ENCODE measurements around the gene SLC35E3. TPM values are rescaled to one million over a fixed set of nuclear protein-coding genes. Genes with fewer than 3 reads are reported as not detected.
"Not testable (repeated sequence)": the region's sequence is repeated elsewhere in the genome, so short reads cannot be mapped to it uniquely, and the experiment has no call there.

SLC35E3 gene
- total RNA-seq, 1 donor from 2014 or later, result 13.4 TPM

DNA sequence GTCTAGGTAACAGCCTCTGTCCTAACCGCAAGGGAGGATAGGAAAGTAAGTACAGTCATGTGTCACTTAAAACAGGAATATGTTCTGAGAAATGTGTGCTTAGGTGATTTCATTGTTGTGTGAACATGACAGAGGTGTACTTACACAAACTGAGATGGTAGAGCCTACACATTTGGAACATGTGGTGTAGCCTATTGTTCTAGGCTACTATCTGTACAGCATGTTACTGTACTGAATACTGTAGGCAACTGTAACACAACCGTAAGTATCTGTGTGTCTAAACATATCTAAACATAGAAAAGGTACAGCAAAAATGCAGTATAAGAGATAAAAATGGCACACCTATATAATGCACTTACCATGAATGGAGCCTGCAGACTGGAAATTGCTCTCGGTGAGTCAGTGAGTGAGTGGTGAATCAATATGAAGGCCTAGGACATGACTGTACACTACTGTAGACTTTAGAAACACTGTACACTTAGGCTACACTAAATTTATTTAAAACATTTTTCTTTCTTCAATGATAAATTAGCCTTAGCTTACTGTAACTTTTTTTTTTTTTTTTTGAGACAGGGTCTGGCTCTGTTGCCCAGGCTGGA lies 48.8 kb downstream of the SLC35E3 start:
- no peak for DNase-seq (ENCODE audit: low spot score)

DNA sequence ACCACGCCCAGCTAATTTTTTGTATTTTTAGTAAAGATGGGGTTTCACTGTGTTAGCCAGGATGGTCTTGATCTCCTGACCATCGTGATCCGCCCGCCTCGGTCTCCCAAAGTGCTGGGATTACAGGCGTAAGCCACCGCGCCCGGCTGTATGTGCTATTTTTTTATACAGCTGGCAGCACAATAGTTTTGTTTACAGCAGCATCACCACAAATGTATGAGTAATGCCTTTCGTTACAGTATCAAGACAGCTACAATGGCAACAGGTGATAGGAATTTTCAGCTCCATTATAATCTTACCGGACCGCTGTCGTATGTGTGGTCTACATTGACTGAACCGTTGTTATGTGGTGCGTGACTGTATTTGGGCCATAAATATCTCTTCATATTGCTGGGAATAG lies 50.4 kb downstream of the SLC35E3 start:
- no peak for DNase-seq (ENCODE audit: low spot score)

DNA sequence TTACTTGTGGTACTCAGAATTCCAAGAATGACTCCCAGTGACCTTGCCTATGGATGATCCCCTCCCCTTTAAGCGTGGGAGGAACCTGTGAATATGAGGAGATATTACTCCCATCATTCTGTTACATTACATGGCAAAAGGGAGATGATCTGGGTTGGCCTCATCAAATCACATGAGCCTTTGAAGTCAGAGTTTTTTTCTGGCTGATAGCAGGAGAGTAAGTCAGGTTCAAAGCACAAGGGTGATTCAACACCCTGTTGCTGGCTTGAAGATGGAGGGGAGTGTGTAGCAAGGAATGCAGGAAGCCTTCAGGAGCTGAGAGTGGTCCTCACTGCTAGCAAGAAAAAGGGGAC lies 52.9 kb downstream of the SLC35E3 start:
- peak; percentile 4 for DNase-seq (ENCODE audit: low spot score)

DNA sequence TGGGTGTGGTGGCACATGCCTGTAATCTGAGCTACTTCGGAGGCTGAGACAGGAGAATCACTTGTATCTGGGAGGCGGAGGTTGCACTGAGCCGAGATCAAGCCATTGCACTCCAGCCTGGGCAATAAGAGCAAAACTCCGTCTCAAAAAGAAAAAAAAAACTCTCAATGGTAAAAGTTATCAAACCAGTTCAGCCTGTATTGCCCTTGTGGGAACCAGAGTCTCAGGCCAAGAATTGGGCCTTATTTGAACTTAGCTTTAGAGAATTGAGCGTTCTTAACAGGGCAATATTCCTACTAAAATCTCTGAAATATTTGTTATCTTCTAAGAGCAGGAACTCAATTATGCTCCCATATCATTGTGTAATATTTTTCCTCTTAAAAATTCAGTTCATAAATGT lies 54.3 kb downstream of the SLC35E3 start:
- DNase-seq (ENCODE audit: low spot score), result peak; percentile 25

DNA sequence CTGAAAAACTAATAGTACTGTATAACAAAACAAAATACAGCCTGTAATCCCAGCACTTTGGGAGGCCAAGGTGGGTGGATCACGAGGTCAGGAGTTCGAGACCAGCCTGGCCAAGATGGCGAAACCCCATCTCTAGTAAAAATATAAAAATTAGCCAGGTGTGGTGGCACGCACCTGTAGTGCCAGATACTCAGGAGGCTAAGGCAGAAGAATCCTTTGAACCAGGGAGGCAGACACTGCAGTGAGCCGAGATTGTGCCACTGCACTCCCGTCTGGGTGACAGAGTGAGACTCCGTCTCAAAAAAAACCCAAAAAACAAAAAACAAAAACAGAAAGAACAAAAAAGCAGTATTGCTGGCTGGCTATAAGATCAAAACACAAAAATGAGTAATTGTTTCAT lies 55.1 kb downstream of the SLC35E3 start:
- peak; percentile 9 for DNase-seq (ENCODE audit: low spot score)

DNA sequence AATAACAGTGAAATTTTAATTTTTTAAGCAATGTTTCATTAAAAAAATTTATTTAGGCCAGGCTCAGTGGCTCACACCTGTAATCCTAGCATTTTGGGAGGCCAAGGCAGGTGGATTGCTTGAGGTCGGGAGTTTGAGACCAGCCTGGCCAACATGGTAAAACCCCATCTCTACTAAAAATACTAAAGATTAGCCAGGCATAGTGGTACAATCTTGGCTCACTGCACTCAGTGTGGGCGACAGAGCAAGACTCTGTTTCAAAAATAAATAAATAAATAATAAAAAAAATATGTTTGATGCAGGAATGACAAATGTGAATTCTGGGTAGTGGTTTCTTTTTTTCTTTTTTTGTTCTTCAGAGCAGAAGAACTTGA lies 56.4 kb downstream of the SLC35E3 start:
- DNase-seq (ENCODE audit: low spot score), result peak; percentile 17

DNA sequence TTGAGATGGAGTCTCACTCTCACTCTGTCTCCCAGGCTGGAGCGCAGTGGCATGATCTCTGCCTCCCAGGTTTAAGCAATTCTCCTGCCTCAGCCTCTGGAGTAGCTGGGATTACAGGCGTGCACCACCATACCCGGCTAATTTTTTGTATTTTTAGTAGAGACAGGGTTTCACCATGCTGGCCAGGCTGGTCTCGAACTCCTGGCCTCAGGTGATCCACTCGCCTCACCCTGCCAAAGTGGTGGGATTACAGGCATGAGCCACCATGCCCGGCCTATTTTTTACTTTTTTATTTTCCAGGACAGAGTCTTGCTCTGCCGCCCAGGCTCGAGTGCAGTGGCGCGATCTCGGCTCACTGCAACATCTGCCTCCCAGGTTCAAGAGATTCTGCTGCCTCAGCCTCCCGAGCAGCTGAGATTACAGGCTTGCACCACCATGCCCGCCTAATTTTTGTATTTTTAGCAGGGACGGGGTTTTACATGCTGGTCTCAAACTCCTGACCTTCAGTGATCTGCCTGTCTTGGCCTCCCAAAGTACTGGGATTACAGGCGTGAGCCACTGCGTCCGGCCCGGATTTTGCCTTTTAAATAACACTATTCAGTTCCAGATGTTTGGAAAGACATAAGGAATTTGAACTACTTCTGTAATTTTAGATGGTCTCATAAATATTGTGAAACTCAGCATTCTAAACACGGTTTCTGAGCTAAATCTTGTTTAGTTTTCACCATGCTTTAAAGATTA lies 57.1 kb downstream of the SLC35E3 start:
- DNase-seq (ENCODE audit: low spot score), result peak; percentile 39

DNA sequence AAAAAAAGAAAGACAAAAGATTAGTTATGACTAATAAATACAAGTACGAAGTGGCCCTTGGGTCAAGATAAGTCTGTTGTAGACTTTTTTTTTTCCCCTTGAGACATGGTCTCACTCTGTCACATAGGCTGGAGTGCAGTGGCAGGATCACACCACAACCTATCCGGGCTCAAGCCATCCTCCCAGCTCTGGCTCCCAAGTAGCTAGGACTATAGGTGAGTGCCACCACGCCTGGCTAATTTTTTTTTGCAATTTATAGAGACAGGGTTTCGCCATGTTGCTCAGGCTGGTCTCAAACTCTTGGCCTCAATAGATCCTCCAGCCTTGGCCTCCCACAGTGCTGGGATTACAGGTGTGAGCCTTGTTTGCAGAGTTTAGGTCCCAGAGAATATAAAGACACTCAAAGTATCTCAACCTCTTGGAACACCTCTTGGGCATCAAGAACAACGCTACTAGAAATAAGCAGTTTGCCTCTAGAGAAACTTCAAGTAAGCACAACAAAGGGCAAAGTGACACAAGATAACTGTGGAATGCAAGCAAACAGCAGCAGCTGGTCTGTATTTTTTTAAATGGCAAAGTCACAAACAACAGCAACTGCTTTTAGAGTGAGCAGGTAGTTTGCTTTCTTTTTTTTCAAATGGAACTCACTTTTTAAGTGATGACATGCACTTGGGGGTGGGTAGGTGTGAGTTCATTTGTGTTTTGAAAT lies 58.1 kb downstream of the SLC35E3 start:
- DNase-seq (ENCODE audit: low spot score), result peak; percentile 17

DNA sequence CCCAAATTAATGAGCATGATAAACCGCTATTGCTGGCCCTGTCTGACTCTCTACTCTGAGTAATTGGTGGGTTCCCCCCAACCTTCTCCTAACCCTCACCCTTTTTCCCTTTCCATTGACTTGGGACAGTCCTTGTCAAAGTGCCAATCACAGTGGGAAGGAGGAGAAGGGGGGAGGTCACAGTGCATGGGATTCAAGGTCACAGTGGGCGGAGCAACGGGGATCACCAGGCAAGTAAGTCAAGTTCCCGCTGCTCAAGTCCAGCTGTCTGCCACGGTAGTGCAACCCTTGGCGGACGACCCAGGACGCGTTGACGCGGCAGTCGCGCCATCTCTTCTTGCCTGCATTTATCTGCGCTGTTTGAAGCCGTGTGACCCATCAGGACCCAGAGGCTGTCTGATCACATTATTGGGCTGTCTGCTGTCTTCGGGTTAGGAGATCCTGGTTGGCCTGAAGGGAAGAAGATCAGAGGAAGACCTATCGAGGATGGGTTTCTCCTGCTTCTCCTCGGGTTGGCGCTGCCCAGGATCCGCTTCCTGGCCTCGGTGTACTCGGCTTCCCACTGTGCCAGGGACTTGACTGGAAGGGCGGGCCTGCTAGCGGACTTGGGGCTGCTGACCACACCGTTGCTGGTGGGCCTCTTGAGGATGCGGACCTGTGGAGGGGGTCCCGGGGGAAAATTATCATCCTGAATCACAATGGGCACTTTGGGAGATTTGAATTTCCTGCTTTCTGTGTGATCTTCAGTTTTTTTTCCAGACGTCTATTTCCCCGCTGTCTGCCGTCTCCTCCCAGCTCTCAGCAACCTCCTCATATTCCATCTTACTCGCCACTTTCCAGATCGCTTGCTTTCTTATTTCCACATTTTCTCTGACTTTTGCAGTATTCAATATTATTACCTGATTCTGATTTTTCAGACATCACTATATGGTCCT lies 58.9 kb downstream of the SLC35E3 start:
- DNase-seq (ENCODE audit: low spot score), result no peak

DNA sequence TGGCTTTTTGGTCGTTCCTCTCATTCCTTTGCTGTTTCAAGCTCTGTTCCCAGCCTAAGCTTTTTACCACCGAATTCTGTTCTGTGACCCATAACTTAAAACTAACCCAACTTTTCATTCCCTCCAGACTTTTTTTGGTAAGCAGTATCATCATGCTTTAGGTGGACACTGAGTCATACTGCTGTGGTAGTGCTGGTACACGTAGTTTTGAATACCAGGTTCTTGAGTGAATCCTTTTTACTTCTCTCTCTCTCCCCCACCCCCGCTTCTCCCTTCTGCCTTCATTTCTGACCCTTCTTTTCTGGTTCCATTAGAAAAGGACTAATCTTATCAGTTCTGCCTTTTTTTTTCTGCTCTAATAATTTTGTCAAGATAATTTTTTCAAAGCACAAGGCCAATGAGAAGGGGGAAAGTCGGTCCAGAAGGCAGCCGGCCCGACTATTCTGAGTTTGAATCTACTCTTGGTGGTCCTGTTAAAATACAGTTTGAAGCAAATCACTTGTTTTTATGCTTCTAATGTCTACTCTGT lies 59.7 kb downstream of the SLC35E3 start:
- DNase-seq (ENCODE audit: low spot score), result peak; percentile 20

DNA sequence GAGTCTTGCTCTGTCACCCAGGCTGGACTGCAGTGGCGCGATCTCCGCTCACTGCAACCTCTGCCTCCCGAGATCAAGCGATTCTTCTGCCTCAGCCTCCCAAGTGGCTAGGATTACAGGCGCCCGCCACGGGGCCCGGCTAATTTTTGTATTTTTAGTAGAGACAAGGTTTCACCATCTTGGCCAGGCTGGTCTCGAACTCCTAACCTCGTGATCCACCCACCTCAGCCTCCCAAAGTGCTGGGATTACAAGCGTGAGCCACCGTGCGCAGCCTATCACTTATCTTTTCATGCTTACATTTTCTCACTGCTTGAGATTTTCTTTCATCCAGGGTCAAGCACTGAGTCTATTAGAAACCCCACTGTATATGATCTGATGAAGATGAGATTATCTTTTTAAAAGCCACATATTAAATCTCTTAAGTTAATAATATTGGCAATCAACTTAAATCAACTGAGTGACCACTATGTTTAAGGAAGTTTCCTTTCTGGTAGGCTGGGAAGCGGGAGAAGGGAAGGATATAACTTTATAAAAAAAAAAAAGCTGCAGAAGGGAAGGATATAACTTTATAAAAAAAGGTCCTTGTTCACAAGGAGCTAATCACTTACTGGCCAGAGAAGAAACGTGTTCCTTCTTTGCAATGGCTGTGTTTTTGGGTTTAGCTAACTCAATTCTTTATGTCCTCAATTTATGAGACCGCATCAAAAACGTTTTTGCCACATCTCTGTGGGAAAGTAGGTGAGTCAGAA lies 60.7 kb downstream of the SLC35E3 start:
- peak; percentile 35 for DNase-seq (ENCODE audit: low spot score)

DNA sequence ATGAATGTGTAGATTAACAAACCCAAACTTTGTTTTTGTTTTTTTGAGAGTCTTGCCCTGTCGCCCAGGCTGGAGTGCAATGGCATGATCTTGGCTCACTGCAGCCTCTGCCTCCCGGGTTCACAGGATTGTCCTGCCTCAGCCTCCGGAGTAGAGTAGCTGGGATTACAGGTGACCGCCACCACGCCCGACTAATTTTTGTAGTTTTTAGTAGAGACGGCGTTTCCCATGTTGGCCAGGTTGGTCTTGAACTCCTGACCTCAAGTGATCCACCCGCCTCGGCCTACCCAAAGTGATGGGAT lies 61.2 kb downstream of the SLC35E3 start:
- DNase-seq (ENCODE audit: low spot score), result not testable (repeated sequence)

DNA sequence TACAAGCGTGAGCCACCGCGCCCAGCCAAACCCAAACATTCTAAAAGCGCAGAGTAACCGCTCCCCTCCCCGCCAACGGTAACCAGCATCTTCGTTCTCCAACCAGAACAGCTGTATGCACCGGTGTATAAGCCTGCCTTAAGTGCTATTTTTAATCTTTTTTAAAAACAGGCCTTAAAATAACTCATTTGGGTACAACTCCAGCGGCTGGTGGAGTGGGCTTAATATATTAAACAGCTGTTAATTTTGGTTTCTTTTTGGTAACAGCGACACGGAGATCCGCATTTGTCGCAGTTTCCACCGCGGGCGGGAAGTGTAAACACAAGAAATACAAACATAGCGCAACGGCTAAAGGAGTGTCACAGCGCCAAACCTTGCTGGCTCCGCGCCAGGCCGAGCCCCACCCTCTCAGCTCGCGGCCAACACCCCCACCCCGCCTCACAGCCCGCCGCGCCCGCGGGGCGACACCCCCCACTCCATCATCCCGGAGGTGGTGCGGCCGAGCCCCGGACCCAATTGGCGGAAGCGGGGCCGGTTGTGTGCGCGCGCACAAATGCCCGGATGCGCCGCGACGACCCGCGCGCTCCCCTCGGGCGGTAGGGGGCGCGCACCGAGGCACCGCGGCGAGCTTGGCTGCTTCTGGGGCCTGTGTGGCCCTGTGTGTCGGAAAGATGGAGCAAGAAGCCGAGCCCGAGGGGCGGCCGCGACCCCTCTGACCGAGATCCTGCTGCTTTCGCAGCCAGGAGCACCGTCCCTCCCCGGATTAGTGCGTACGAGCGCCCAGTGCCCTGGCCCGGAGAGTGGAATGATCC lies 61.8 kb downstream of the SLC35E3 start, which contains the start of gene MDM2:
TSS of gene MDM2 (plus strand) at position 602 of the 812 bp plus-strand sequence. CDS start 301 bp downstream, outside the sequence.
- peak; percentile 96 for DNase-seq (ENCODE audit: low spot score)

DNA sequence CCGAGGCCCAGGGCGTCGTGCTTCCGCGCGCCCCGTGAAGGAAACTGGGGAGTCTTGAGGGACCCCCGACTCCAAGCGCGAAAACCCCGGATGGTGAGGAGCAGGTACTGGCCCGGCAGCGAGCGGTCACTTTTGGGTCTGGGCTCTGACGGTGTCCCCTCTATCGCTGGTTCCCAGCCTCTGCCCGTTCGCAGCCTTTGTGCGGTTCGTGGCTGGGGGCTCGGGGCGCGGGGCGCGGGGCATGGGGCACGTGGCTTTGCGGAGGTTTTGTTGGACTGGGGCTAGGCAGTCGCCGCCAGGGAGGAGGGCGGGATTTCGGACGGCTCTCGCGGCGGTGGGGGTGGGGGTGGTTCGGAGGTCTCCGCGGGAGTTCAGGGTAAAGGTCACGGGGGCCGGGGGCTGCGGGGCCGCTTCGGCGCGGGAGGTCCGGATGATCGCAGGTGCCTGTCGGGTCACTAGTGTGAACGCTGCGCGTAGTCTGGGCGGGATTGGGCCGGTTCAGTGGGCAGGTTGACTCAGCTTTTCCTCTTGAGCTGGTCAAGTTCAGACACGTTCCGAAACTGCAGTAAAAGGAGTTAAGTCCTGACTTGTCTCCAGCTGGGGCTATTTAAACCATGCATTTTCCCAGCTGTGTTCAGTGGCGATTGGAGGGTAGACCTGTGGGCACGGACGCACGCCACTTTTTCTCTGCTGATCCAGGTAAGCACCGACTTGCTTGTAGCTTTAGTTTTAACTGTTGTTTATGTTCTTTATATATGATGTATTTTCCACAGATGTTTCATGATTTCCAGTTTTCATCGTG lies 62.6 kb downstream of the SLC35E3 start:
- DNase-seq (ENCODE audit: low spot score), result peak; percentile 92

DNA sequence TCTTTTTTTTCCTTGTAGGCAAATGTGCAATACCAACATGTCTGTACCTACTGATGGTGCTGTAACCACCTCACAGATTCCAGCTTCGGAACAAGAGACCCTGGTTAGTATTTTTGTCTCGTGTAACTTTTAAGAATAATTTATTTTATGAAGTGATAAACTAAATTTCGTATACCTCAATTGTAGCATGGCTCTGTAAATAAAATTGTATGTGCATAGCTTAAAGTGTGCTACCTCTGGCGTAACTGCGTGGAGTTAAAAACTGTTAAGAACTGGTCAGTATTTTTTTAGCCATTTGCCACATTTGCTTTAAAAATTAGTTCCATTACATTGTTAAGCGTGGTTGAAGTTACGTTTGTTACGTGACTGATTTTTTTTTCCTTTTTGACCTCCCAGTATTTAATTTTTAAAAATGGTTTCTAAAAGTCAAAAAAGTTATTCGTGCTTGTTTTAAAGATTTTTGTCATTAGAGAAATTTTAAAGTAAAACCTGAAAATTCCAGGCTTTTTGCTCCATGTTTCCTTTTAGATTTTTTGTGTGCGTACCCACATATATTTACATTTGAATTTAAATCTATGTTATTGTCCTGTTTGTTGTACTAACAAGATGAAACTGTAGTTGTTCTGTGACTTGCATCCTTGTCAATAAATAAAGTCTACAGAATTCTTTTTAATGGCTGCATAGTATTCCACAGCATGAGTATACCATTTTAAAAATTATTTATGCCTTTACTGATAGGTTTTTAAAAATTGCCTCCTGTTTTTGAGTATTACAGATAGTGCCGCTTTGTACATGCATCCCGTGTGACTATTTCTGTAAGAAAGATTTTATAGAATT lies 63.4 kb downstream of the SLC35E3 start:
- no peak for DNase-seq (ENCODE audit: low spot score)

DNA sequence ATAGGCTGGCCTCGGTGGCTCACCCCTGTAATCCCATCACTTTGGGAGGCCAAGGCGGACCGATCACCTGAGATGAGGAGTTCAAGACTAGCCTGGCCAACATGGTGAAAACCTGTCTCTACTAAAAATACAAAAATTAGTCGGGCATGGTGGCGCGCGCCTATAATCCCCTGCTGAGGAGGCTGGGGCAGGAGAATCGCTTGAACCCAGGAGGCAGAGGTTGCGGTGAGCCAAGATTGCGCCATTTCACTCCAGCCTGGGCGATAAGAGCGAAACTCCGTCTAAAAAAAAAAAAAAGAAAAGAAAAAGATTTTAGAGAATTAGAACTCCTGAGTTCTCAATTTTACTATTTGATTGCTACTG lies 64.0 kb downstream of the SLC35E3 start:
- DNase-seq (ENCODE audit: low spot score), result peak; percentile 31

DNA sequence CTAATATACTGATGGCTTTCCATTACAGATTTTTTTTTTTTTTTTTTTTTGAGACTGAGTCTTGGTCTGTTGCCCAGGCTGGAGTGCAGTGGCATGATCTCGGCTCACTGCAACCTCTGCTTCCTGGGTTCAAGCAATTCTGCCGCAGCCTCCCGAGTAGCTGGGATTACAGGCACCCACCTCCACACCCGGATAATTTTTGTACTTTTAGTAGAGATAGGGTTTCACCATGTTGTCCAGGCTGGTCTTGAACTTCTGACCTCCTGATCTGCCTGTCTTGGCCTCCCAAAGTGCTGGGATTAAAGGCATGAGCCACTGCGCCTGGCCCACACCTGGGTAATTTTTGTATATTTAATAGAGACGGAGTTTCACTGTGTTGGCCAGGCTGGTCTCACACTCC lies 65.6 kb downstream of the SLC35E3 start:
- peak; percentile 28 for DNase-seq (ENCODE audit: low spot score)

DNA sequence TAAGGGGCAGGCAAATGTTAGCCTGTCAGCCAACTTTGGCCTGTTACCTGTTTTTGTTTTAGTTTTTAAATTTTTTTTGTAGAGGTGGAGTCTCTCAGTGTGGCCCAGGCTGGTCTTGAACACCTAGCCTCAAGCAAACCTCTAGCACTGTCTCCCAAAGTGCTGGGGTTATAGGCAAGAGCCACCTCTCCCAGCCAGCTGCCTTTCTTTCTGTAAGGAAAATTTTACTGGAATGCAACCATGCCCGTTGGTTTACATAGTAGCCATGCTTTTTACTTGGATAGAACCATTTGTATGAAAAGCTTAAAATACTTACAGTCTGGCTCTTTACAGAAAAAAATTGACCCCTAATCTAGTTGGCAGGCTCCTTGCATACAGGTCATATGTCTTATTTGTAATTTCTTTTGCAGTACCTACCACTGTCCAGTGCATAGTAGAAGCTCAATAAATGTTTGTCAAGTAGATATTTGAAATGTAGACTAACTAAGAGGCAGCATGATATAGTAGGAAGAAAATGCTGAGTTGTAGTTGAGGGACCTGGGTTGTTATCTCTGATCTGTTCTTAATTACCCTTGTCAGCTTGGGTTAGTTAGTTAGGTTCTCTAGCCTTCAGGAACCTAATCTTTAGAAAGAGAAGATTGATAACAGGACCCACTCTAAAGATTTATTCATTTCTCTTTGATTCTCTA lies 66.7 kb downstream of the SLC35E3 start:
- DNase-seq (ENCODE audit: low spot score), result peak; percentile 22

Measured in ureter (tissue), 1 donor.